Glomerular visceral epithelial cell (primary cell): Measurements from ENCODE around the gene S100A5.
"Not testable (repeated sequence)": the region's sequence is repeated elsewhere in the genome, so short reads cannot be mapped to it uniquely, and the experiment has no call there.

Experiments
- DNase-seq: peaks from one replicate; pipeline ENCODE4 v3.0.0-alpha.2; 2016; ENCODE audit errors: extremely low spot score

The S100A5 gene

DNA sequence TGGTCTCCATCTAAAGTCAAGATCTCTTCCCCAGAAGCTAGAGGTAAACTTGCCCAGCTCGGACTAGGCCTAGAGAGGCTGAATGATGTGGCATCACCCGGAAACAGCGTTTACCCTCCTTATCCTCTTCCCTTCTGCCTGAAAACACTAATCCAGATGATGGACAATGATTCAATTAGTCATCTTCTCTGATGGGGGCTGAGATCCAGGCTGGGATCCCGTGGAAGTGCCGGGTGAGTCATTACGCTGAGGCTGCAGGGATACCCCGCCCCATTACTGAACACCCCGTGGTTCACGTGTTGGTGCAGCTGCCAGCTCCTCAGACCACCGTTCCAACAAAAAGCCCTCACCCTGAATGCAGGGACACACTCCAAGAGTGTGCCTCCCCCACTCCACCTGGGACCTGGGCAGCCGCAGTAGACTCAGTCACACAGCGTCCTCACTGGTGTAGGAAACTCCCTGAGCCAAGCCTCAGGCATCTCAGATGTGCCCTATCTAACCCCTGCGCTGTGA is 7.0 kb downstream of the S100A5 start:
- DNase-seq, result peak; percentile 97

DNA sequence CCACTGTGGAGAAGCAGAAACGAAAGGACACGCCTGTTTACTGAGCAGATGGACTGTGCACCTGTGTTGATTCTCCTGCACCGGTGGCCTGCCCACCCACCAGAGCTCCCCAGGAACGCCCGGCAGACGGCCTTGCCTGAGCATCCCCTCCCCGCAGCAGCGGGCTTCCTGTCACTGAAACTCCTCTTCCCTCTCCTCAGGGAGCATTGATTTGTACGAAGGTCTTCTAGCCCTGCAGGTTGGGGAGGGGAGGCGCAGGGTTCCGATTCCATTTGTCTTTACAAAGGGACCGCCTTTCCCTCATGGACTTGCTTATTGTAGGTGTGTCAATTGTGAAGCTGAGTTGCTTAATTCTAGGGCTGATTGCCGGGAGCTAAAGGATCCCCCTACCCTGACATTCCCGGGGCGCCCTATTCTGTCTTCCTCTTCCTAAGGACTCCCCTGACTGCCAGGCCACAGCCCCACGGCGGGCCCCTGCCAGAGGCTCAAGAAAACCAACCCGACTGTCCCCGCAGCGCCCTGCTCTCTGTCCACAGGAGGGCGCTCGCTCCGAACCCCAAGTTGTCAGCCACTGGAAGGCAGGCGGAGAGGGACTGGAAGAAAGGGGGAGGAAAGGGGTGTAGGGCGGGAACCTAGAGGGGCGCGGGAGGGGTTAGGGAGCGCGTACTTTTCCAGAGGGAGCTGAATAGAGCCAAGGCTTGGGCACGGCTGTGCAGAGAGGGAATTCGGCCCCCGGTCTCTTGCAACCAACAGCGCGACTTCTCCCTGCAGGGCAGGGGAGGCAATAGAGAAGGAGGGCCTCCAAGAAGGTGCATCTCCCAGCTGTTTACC is 7.8 kb downstream of the S100A5 start:
- DNase-seq, result peak; percentile 90

DNA sequence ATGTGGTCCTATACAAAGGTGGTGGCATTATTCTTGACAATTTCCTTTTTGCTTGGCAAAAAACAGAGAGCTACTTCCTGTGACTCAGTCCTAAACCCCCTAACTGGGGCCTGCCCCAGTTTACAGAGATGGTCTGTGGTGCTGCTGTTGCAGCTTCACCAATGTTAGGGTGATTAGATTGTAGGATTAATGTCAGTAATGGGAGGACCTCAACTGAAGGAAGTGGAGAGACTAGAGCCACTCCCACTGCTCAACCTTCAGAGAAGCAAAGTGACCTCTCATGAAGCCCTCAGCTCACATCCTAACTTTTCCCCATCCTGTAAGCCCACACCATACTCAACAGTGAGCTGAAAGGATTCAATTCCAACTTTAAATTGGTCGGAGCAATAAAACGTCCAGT is 8.6 kb downstream of the S100A5 start:
- no peak for DNase-seq

DNA sequence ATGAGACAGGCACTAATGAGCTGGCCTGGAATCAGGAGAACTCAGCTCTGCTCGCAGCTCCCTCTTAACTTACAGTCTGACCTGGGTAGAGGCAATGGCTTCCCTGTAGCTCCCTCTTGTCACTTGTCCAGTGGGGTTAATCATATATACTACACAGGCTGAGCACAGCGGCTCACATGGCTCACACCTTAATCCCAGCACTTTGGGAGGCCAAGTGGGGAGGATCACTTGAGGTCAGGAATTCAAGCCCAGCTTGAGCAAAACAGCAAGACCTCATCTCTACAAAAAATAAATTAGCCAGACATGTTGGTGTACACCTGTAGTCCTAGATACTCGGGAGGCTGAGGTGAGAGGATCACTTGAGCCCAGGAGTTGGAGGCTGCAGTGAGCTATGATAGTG is 9.1 kb downstream of the S100A5 start:
- no peak for DNase-seq

DNA sequence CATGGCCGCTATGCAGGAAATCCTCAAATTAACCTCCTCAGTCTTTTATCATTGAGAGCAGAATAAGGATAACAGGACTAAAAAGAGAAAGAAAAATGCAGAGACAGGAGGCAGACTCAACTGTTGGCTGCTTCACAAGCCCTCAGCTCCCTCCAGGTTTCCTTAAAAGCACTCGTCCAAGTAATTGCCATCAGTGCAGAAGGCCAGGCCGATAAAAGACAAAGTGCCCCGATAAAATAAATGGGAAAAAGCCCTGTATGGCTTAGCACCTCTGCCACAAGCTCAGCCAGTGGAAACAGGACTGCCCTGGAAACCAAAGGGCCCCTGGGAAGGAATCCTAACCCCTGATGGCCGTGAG is 13.1 kb downstream of the S100A5 start:
- no peak for DNase-seq

DNA sequence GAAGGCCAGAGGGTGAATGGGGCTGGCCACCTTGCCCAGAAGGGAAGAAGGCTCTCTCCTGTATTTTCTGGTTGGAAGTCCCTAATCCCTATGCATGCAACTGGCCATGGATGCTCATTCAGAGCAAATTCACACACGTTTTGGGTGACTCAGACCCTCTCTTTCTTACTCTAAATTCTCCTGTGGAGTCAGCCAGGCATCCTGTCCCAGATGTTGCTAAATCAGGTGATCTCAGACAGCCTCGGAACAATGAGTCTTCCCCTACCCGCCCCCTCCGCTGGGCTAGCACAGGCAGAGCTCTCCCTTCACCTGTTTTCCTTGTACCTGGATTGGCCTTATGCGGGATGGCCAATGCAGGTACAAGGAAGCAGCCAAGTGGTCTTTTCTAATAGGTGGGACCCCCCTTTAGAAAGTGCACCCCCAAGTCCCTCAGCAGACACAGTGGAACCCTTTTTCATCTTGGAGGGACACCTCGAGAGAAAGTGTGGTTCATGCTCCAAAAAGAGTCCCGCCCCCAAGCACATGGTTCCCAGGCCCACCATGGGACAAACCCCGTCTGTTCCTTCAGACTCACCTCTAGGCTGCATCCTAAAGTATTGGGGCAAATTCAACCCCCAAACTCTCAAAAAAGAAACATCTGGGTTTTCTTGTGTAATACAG is 13.6 kb downstream of the S100A5 start:
- no peak for DNase-seq

DNA sequence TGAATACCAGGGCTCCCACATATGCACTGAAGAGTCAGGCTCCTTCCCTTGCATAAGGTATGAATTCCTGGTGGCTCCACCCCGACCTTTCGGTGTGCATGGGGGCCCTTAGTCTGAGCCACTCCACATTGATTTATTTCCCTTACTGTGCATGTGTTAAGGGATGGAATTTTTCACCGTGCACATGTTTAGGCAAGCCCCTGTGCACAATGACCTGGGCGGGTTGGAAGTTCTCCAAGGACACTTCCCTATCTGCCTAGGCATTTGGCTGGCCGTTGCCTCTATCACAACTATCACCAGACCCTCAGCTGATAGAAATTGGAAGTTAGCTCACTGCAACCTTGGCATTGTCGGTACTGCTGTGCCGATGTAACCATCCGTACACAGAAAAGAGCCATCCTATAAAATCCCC is 14.6 kb downstream of the S100A5 start:
- no peak for DNase-seq

DNA sequence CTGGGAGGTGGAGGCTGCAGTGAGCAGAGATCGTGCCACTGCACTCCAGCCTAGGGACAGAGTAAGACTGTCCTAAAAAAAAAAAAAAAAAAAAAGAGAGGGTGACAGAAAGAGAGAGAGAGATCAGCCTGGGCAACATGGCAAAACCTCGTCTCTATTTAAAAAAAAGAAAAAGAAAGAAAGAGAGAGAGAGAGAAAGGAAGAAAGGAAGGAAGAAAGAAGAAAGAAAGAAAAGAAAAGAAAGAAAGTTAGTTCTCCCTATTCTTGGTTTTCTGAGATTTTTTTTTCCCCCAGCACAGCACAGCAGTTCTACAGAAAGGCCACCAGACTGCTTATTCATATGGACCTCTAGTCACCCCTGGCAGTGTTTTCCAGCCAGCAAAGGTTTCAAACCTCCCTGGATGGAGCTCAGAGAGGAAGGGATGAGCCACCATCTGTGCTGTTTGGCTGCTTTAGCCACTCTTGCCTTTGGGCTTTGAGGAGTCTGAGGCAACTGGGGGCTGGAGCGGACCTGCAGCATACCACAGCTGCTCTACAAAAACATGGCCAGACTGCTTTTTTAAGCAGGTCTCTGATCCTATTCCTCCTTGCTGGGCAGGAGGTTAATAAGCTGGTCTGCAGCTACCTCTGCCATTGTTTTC is 15.5 kb downstream of the S100A5 start:
- DNase-seq, result no peak

DNA sequence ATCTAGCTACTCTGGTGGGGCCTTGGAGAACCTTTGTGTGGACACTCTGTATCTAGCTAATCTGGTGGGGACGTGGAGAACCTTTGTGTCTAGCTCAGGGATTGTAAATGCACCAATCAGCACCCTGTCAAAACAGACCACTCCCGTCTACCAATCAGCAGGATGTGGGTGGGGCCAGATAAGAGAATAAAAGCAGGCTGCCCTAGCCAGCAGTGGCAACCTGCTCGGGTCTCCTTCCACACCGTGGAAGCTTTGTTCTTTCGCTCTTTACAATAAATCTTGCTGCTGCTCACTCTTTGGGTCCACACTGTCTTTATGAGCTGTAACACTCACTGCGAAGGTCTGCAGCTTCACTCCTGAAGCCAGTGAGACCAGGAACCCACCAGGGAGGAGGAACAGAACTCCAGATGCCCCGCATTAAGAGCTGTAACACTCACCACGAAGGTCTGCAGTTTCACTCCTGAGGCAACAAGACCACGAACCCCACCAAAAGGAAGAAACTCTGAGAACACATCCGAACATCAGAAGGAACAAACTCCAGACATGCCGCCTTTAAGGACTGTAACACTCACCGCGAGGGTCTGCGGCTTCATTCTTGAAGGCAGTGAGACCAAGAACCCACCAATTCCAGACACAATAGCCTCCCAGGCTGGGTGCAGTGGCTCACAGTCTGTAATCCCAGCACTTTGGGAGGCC is 18.2 kb downstream of the S100A5 start:
- DNase-seq, result not testable (repeated sequence)

DNA sequence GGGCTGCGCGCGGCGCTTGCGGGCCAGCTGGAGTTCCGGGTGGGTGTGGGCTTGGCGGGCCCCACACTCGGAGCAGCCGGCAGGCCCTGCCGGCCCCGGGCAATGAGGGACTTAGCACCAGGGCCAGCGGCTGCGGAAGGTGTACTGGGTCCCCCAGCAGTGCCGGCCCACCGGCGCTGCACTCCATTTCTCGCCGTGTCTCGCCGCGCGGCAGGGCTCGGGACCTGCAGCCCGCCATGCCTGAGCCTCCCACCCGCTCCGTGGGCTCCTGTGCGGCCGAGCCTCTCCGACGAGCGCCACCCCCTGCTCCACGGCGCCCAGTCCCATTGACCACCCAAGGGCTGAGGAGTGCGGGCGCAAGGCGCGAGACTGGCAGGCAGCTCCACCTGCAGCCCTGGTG is 18.9 kb downstream of the S100A5 start:
- DNase-seq, result not testable (repeated sequence)

DNA sequence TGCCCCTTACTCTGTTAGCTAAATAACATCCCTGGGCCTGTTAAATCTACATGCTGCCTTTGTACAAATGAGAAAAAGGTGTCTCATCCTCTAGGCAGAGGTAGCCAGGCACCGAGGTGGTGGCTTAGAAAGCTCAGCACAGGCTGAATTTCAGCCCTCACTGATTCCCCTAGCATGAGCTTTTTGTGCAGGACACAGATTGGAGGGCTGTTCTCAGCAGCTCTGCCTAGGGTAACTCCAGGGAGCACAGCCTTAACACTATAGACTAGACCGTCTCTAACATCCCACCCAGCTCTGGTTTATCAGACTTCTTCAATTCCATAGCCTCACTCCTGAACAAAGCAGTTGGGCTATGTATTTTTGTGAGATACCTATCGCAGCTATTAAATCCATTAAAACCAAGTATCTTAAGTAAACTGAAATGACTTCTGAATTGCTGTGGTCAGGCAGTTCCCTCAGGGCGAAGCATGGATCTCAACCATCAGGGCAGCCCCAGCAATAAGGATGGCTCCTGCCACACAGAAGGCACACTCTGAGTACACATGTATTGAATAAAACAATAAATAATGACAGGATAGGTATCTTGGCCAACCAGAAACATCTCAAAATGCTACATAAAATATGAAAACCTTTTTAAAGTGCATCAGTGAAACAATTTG is 19.8 kb downstream of the S100A5 start:
- DNase-seq, result no peak

DNA sequence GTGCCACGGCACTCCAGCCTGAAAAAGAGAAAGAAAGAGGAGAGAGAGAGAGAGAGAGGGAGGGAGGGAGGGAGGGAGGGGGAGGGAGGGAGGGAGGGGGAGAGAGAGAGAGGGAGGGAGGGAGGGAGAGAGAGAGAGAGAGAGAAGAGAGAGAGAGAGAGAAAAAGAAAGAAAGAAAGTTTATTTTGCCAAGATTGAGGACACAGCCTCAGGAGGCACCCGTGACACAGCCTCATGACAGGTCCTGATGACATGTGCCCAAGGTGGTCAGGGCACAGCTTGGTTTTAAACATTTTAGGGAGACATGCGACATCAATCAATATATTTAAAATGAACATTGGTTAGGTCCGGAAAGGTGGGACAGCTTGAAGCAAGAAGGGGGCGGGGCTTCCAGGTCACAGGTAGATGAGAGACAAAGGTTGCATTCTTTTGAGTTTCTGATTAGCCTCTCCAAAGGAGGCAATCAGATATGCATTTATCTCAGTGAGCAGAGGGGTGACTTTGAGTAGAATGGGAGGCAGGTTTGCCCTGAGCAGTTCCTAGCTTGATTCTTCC is 20.5 kb downstream of the S100A5 start:
- DNase-seq, result not testable (repeated sequence)

DNA sequence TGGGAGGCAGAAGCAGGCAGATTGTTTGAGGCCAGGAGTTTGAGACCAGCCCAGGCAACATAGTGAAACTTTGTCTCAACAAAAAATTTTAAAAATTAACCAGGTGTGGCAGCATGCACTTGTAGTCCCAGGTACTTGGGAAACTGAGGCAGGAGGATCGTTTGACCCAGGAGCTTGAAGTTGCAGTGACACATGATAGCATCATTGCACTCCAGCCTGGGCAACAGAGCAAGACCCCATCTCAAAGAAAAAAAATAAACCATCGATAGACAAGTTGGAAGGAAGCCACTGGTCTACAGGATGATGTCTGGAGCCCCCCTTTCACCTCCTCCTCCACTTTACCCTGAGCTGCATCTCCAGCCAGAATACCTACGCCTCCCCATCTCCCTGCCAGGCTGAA is 21.5 kb downstream of the S100A5 start:
- no peak for DNase-seq

DNA sequence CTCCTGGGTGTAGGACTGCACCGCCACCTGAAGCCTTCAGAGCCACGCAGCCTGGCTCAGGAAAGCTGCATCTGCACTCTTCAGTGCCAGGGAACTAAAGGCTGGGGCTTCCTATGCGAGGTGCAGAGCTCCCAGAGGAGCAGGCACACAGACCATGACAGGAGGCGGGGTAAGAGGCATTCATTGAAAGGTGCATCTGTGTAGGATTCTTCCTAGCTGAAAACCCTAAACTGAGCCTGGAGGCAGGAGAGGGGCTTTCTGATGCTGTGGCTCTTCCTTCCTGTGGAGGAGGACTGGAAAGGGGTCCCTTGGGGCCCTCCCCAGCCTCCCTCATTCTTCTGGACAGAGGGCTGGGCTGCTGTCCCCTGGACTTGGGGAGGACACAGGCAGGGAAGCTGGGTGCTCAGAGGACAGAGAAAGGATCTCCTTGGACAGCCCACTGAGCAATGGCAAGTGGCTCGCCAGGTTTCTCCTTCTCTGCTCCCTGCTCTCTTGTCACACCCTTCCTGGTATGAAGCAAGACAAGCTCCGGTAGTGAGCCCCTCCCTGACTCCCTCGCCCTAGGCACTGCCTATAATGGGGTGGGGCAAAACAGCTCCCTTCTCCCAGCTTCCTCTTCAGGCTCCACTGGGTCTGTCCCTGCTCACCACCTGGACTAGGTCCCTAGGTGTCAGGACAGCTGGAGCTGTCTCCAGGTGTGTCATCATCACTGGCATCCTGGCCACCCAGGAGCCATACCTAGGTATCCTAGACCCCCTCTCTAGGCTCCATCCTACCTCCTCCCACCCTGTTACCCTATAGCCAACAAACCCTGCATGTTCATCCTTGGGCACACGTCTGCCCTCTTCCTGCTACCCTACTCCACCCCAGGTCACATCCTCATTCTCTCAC is 25.0 kb downstream of the S100A5 start:
- no peak for DNase-seq

DNA sequence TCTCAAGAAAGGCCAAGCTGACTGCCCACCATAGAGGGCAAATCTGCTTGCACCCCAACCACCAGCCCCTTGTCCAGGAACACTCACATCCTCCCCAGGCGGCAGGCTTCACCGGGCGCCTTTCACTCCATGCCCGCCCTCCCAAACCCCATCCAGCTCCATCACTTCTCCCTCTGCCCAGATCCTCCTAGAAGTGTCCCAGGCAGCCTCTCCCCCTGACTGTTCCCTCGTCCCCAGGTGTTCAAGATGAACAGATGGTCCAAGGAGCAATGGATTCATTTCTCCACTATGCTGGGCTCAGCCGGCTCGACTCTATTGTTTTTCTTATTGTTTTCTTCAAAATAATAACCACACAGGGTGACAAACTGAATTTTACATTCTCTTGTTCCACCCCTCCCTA is 27.1 kb downstream of the S100A5 start:
- no peak for DNase-seq

DNA sequence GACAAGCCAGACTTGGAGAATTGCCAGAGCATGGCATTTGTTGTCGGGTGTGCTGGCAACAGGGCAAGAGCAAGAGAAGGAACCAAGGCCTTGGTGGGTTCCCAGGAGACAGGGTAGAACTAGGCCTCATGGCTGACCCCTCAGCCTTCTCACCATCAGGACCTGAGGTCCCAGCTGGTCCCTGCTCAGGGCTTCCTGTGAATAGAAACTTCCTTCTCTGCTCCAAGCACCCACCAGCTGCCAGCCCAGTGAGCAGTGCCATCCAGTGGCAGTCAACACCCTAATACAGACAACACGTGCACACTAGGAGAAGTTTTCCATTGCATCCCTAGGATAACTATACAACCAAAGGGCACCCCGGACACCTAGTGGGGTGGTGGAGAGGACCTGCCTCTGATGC is 27.7 kb downstream of the S100A5 start:
- DNase-seq, result no peak

DNA sequence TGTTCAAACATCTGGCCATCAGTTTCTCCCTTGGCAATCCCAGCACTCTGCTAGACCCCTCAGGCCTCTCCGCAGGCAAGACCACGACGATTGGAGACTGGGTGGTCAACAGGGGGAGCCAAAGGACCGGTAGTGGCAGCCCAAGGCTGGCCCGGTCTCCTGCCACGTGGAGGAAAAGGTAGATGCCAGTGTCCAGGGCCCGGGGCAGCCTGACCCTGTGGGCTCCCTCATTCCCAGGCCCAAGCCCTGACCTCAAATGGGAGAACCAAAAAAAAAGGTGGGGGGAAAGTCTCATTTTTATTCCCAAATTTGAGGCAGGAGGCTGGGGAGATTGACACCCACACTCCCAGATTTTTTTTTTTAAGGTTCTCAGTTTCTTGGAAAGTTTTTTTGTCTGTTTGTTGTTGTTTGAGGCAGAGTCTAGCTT is 29.7 kb downstream of the S100A5 start:
- DNase-seq, result peak; percentile 81

DNA sequence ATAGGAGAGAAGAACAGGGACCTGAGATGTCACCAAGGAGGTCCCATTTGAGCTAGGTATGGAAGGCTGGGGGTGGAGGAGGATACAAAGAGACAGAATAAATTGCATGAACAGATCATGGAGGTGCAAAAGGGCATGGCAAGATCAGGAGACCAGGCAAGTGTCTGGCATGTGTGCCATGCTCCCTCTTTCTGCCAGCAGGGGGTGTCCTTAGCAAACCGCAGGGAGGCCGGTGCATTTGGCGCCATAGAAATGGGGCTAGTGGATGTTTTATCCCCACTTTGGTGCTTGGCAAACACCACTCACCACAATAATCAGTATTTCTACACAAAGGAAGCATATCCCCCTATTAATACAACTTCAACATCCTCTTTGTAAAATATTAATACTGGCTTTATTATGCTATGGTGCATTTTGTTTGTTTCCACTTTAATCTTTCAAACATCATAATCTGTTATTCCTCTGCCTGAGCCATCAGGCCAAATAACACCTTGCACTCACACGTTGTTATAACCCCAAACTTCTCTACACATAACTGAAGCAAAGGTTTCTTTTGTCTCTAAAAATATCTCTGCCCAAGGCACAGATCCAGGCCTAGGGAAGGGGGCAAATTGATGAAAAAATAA is 30.9 kb downstream of the S100A5 start:
- DNase-seq, result peak; percentile 28

DNA sequence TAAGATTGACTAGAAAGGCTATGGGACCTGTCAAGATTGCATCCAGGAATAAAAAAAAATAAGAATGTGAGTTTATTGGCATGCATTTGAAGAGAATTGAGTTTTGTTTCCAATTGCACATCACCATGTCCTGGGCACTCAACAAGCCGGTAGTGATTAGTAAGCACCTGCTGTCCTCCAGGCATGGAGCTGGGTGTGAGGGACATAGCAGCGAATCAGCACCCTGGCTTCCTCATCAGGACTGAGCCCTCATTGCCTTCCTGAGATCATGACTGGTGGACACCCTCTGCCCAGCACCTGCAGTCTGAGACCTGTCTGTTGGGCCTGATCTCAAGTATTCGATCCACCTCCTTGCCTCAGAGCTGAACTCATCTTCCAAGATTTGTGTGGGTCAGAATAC is 31.7 kb downstream of the S100A5 start:
- no peak for DNase-seq
